Measurements from ENCODE around the gene RND3. TPM values are rescaled to one million over a fixed set of nuclear protein-coding genes. Genes with fewer than 3 reads are reported as not detected.

The RND3 gene
- total and polyA plus RNA-seq, 9 of the 15 experiments (the other 6 are each of a cell fraction or from before 2014, with no cell fraction given): 0.22 to 0.64 (median 0.29) TPM; not detected in 4

DNA sequence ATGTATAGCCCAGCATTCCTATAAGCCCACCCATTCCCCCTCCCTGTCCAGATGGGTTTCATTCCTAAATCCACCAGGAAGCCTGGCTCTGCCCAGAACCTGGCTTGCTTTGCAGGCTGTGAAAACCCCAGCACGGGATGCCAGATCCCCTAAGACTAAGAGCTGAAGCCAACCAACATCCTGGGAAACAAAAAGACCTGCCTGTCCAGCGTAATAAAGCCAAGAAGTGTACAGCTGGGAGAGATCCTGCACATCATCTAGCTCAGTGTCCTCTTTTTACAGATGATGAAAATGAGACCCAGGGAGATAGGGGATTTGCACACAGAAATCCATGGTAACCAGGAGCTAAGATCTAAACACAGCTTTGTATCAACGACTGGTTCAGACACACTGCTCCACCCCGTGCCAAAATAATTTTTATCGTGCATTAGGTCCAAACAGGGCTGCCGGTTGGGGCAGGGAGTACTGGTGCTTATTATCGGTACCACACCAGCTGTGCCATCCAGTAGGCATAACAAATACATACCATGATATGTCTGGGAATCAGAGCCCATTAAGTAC is 2.9 kb downstream of the RND3 start:
- no TSS peak for BruUV-seq (replicated peaks)
- DNase-seq (ENCODE audit: extremely low read depth in 1 of 4, low spot score in 3 of 4) (no peak), FAIRE-seq (no peak), ATAC-seq (no peak)
- Histone ChIP-seq H3K4me1 (replicated peaks in 1 of 2; ENCODE audit: control insufficient read depth in 2 of 2, insufficient read depth in 2 of 2, low read length in 2 of 2) (peaks cover 0 to 8% of the 10 kb centered on the region in 2 experiments; a peak in 1 of 5 replicates), H3K4me2 (ENCODE audit: insufficient read depth, low read length) (no peak overlapping the region), H3K9ac (ENCODE audit: insufficient read depth in 1 of 2, low read depth in 2 of 2, low read length in 2 of 2) (no peak overlapping the region), H3K9me3 (replicated peaks; ENCODE audit: control insufficient read depth, insufficient read depth, low read depth, low read length) (no peaks in the 10 kb centered on the region), H3K9me1 (ENCODE audit: control insufficient read depth, insufficient read depth, low read length) (no peaks in the 10 kb centered on the region), H3K27me3 (ENCODE audit: control insufficient read depth in 2 of 2, insufficient read depth in 2 of 2, low read length in 2 of 2) (0 out of 5 replicates have a peak, but pooled peaks cover 0 to 6% of the 10 kb centered on the region in 2 experiments), H3K27ac (ENCODE audit: extremely low read depth, low read depth, low read length) (no peak overlapping the region), H4K20me1 (replicated peaks; ENCODE audit: control insufficient read depth, insufficient read depth, low read length) (no peaks in the 10 kb centered on the region), H3K4me3 (no peak overlapping the region), H3K36me3 (ENCODE audit: control insufficient read depth, insufficient read depth, low read length) (no peaks in the 10 kb centered on the region), H2AFZ (ENCODE audit: low read depth, low read length) (no peak overlapping the region), H3K79me2 (ENCODE audit: control insufficient read depth, insufficient read depth, low read length) (no peaks in the 10 kb centered on the region)
- in situ Hi-C loops (cut with MboI) (loop anchor here (25.0 kb wide), 1 partner anchor 872 kb away; no protein-coding TSS in a partner anchor), intact Hi-C loops (cut with micrococcal nuclease) (no loop called here)
- under 1% methylated on average over 7 of the region's 7 CpGs for WGBS (ENCODE audit: insufficient coverage, low coverage, missing lambda C conversion rate)
- POLR2A ChIA-PET: no interaction called here
- CTCF ChIA-PET (ENCODE audit: low intra/inter-chr PET ratio): no interaction called here
- TF ChIP-seq TGIF2 (CRISPR knock-in tag; IDR thresholded peaks at IDR 0.05): no peak
- no peak for TF ChIP-seq RFX5 (IDR thresholded peaks at IDR 0.05; ENCODE audit: low read depth, low read length)
- TF ChIP-seq TEAD2 (tag; IDR thresholded peaks at IDR 0.05): no peak
- no peak for TF ChIP-seq RFX1 (IDR thresholded peaks at IDR 0.05)
- TF ChIP-seq ELF1 (tag; IDR thresholded peaks at IDR 0.05): no peak

DNA sequence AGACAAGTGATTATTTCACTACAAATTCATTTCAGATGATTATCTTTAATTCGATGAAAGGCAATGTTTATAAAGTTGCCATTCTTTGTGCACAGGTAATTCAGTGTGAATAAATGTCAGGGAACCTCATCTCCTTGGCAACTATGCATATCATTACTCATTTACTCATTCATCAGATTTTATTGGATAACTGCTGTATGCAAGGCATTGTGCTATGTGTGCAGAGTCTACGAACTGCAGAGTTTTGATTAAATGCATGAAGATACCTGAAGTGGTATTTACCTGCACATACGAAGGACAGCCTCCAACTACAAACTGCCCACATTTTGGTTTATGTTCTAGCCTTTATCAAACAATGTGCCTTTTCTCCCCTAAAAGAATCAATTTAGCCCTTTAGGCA is 3.5 kb downstream of the RND3 start:
- Histone ChIP-seq H3K36me3 (ENCODE audit: control insufficient read depth, insufficient read depth, low read length) (no peaks in the 10 kb centered on the region), H3K9ac (ENCODE audit: insufficient read depth in 1 of 2, low read depth in 2 of 2, low read length in 2 of 2) (no peak overlapping the region), H3K9me1 (ENCODE audit: control insufficient read depth, insufficient read depth, low read length) (no peaks in the 10 kb centered on the region), H3K79me2 (ENCODE audit: control insufficient read depth, insufficient read depth, low read length) (no peaks in the 10 kb centered on the region), H3K27ac (ENCODE audit: extremely low read depth, low read depth, low read length) (no peak overlapping the region), H3K27me3 (ENCODE audit: control insufficient read depth in 2 of 2, insufficient read depth in 2 of 2, low read length in 2 of 2) (0 out of 5 replicates have a peak, but pooled peaks cover 0 to 6% of the 10 kb centered on the region in 2 experiments), H4K20me1 (replicated peaks; ENCODE audit: control insufficient read depth, insufficient read depth, low read length) (no peaks in the 10 kb centered on the region), H2AFZ (ENCODE audit: low read depth, low read length) (no peak overlapping the region), H3K9me3 (replicated peaks; ENCODE audit: control insufficient read depth, insufficient read depth, low read depth, low read length) (no peaks in the 10 kb centered on the region), H3K4me3 (no peak overlapping the region), H3K4me1 (replicated peaks in 1 of 2; ENCODE audit: control insufficient read depth in 2 of 2, insufficient read depth in 2 of 2, low read length in 2 of 2) (peaks cover 0 to 8% of the 10 kb centered on the region in 2 experiments; a peak in 1 of 5 replicates), H3K4me2 (ENCODE audit: insufficient read depth, low read length) (no peak overlapping the region)
- in situ Hi-C loops (cut with MboI) (loop anchor here (25.0 kb wide), 1 partner anchor 872 kb away; no protein-coding TSS in a partner anchor), intact Hi-C loops (cut with micrococcal nuclease) (no loop called here)
- FAIRE-seq (no peak), ATAC-seq (no peak), DNase-seq (ENCODE audit: extremely low read depth in 1 of 4, low spot score in 3 of 4) (no peak)
- WGBS (ENCODE audit: insufficient coverage, low coverage, missing lambda C conversion rate): 0% methylated on average over 3 of the region's 3 CpGs
- no TSS peak for BruUV-seq (replicated peaks)
- no peak for TF ChIP-seq ZNF717 (CRISPR knock-in tag; IDR thresholded peaks at IDR 0.05)
- TF ChIP-seq NCOA6 (IDR thresholded peaks at IDR 0.05): no peak
- TF ChIP-seq RCOR1 (IDR thresholded peaks at IDR 0.05; ENCODE audit: borderline replicate concordance in 1 of 2, low read depth in 2 of 2, low read length in 2 of 2): no peak
- TF ChIP-seq PYGO2 (tag; IDR thresholded peaks at IDR 0.05): no peak
- POLR2A ChIA-PET: no interaction called here
- CTCF ChIA-PET (ENCODE audit: low intra/inter-chr PET ratio): no interaction called here
